GM19193 (cell line): ENCODE data around the gene TRMT61A.

Source experiments
- POLR2A ChIP-seq: IDR thresholded peaks from 4 replicates; pipeline ENCODE4 v1.6.1; 2011; ENCODE audit not compliant: insufficient read depth, insufficient read length; ENCODE audit errors: extremely low read depth

The TRMT61A gene

GRCh38 chr14:103576371-103577024, 47.5 kb downstream of the TRMT61A start:
- no peak for TF ChIP-seq POLR2A

- TF ChIP-seq POLR2A, result no peak
These were observed 49.5 kb downstream of the TRMT61A start for GRCh38 chr14:103578401-103579075.

- no peak for TF ChIP-seq POLR2A
These were observed 52.2 kb downstream of the TRMT61A start for GRCh38 chr14:103581206-103581605.

GRCh38 chr14:103581954-103582703, 53.1 kb downstream of the TRMT61A start:
- no peak for TF ChIP-seq POLR2A

- no peak for TF ChIP-seq POLR2A
These were observed 55.4 kb downstream of the TRMT61A start for GRCh38 chr14:103584326-103584915.
